ENCODE results near the gene FOXR2. TPM values are rescaled to one million over a fixed set of nuclear protein-coding genes. Genes with fewer than 3 reads are reported as not detected.

FOXR2 gene, protein sequence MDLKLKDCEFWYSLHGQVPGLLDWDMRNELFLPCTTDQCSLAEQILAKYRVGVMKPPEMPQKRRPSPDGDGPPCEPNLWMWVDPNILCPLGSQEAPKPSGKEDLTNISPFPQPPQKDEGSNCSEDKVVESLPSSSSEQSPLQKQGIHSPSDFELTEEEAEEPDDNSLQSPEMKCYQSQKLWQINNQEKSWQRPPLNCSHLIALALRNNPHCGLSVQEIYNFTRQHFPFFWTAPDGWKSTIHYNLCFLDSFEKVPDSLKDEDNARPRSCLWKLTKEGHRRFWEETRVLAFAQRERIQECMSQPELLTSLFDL
- total RNA-seq: not detected in 2 replicates

GRCh38 chrX:55623100-55623499, at the start of gene FOXR2:
FOXR2 (plus strand) TSS chrX:55623400; CDS start chrX:55623712, 312 bp downstream.

Other genes starting within 250 kb of the FOXR2 start
- gene MAGEH1, start 171.3 kb upstream of the FOXR2 start, total RNA-seq: 2.4 and 3.4 TPM in 2 replicates
- under 0.01 and 0.85 TPM in 2 replicates for gene USP51, start 133.6 kb upstream of the FOXR2 start, total RNA-seq
- gene RRAGB, start 94.3 kb downstream of the FOXR2 start, total RNA-seq: 13.0 and 29.8 TPM in 2 replicates

Data from nasal cavity respiratory epithelium epithelial cell of viscerocranial mucosa (primary cell).